IMR-90 (cell line): ENCODE results near the gene FAF2. TPM values are rescaled to one million over a fixed set of nuclear protein-coding genes. Genes with fewer than 3 reads are reported as not detected.
A peak's percentile ranks its signal among the peaks of the same experiment; 100 is the strongest.

ENCODE experiments used
- ATAC-seq: fragments of 200-7000 bp; cut with Tn5 transposase; 2 replicates; pipeline ENCODE4 v1.9.1; 2020; ENCODE audit warnings: low read depth, mild to moderate bottlenecking, moderate library complexity
- BruUV-seq: library from RNA; stranded (reverse); fragments of 400-500 nt; replicated peaks from 2 replicates; lab custom pipeline; 2021; lab: Mats Ljungman, UMichigan
- CTCF ChIA-PET: fragments of 300-600 bp; formaldehyde crosslinking; extraction: SDS; loops from one replicate; lab custom pipeline; 2021; ENCODE audit warnings: antibody characterized with exemption; lab: Yijun Ruan, JAX
- POLR2A ChIA-PET: fragments of 300-600 bp; sonication (Branson Sonifier 250); formaldehyde crosslinking; loops from one replicate; lab custom pipeline; 2022; ENCODE audit warnings: antibody characterized with exemption; ENCODE audit not compliant: unreplicated experiment; lab: Charles Lee
- DNase-seq: peaks from one replicate; pipeline ENCODE4 v3.0.0; 2013
- H2AFZ ChIP-seq: replicated peaks from 2 replicates; pipeline ENCODE3; 2013; ENCODE audit warnings: low read length, mild to moderate bottlenecking; ENCODE audit not compliant: poor library complexity
- H2AK5ac ChIP-seq: 2 replicates; pipeline ENCODE4 v1.6.1; 2013; ENCODE audit warnings: low read depth, low read length, inconsistent platforms
- H2AK9ac ChIP-seq: replicated peaks from 2 replicates; pipeline ENCODE3; 2013; ENCODE audit warnings: mild to moderate bottlenecking, low read depth, low read length, moderate library complexity; ENCODE audit not compliant: poor library complexity
- H2BK120ac ChIP-seq: 2 replicates; pipeline ENCODE4 v1.6.1; 2013; ENCODE audit warnings: low read depth, low read length, inconsistent platforms
- H2BK15ac ChIP-seq: 3 replicates; pipeline ENCODE4 v1.6.1; 2013; ENCODE audit warnings: low read depth, low read length, inconsistent platforms
- H2BK20ac ChIP-seq: 2 replicates; pipeline ENCODE4 v1.6.1; 2013; ENCODE audit warnings: low read depth, mild to moderate bottlenecking, inconsistent platforms, low read length, moderate library complexity
- H2BK5ac ChIP-seq: 2 replicates; pipeline ENCODE4 v1.6.1; 2013; ENCODE audit warnings: mild to moderate bottlenecking, low read depth, low read length, inconsistent platforms; ENCODE audit not compliant: poor library complexity, severe bottlenecking
- H3K14ac ChIP-seq: replicated peaks from 2 replicates; pipeline ENCODE4 v1.6.1; 2013; ENCODE audit warnings: low read depth, low read length, inconsistent platforms
- H3K18ac ChIP-seq: 2 replicates; pipeline ENCODE4 v1.6.1; 2013; ENCODE audit warnings: low read depth, low read length, control low read depth
- H3K23ac ChIP-seq: 2 replicates; pipeline ENCODE4 v1.6.1; 2013; ENCODE audit warnings: low read depth, low read length, inconsistent platforms
- H3K27ac ChIP-seq: 2 replicates; pipeline ENCODE4 v1.5.1; 2013; ENCODE audit warnings: mild to moderate bottlenecking, control low read depth, low read length; ENCODE audit not compliant: insufficient read depth
- H3K27me3 ChIP-seq: 2 replicates; pipeline ENCODE4 v1.6.1; 2013; ENCODE audit warnings: low read length; ENCODE audit not compliant: control insufficient read depth, insufficient read depth
- H3K36me3 ChIP-seq: 2 replicates; pipeline ENCODE4 v1.6.1; 2013; ENCODE audit warnings: low read length, mixed read lengths; ENCODE audit not compliant: control insufficient read depth, insufficient read depth
- H3K4ac ChIP-seq: 2 replicates; pipeline ENCODE4 v1.6.1; 2013; ENCODE audit warnings: low read depth, low read length, inconsistent platforms
- H3K4me1 ChIP-seq: 2 replicates; pipeline ENCODE4 v1.6.1; 2013; ENCODE audit warnings: low read length, mixed read lengths; ENCODE audit not compliant: control insufficient read depth, insufficient read depth
- H3K4me2 ChIP-seq: 2 replicates; pipeline ENCODE4 v1.6.1; 2013; ENCODE audit warnings: low read depth, mild to moderate bottlenecking, control low read depth, low read length, moderate library complexity
- H3K4me3 ChIP-seq: 2 replicates; pipeline ENCODE4 v1.5.1; 2013; ENCODE audit warnings: low read depth, mild to moderate bottlenecking, control low read depth, low read length, moderate library complexity; ENCODE audit not compliant: insufficient read depth
- H3K56ac ChIP-seq: 2 replicates; pipeline ENCODE4 v1.6.1; 2013; ENCODE audit warnings: low read length, inconsistent platforms; ENCODE audit not compliant: insufficient read depth; ENCODE audit errors: extremely low read depth
- H3K79me1 ChIP-seq, 2 experiments: 2 replicates each; pipeline ENCODE4 v1.6.1; 2013; ENCODE audit warnings: low read length in 2 of 2, inconsistent platforms in 1 of 2, low read depth in 1 of 2
- H3K9ac ChIP-seq: 2 replicates; pipeline ENCODE4 v1.6.1; 2013; ENCODE audit warnings: low read depth, low read length, control low read depth
- H3K9me1 ChIP-seq: 2 replicates; pipeline ENCODE4 v1.6.1; 2013; ENCODE audit warnings: low read length, inconsistent platforms; ENCODE audit not compliant: insufficient read depth
- H3K9me3 ChIP-seq: 2 replicates; pipeline ENCODE4 v1.6.1; 2013; ENCODE audit warnings: low read length; ENCODE audit not compliant: control insufficient read depth, insufficient read depth
- H4K20me1 ChIP-seq: 2 replicates; pipeline ENCODE4 v1.6.1; 2013; ENCODE audit warnings: low read length, inconsistent platforms; ENCODE audit not compliant: insufficient read depth
- H4K5ac ChIP-seq: 2 replicates; pipeline ENCODE4 v1.6.1; 2013; ENCODE audit warnings: mild to moderate bottlenecking, low read depth, low read length, control low read depth
- H4K8ac ChIP-seq, 2 experiments: 2 replicates each; pipeline ENCODE4 v1.6.1; 2013; ENCODE audit warnings: low read depth in 2 of 2, low read length in 2 of 2, control low read depth in 1 of 2, inconsistent platforms in 1 of 2
- H4K91ac ChIP-seq: 2 replicates; pipeline ENCODE4 v1.6.1; 2013; ENCODE audit warnings: low read depth, low read length, inconsistent platforms; ENCODE audit not compliant: insufficient read depth
- BHLHE40 ChIP-seq: fragments of 150-350 bp; IDR thresholded peaks from 2 replicates; pipeline ENCODE4 v1.6.1; 2016; ENCODE audit warnings: mild to moderate bottlenecking, low read depth, low read length
- RCOR1 ChIP-seq: IDR thresholded peaks from 2 replicates; pipeline ENCODE4 v1.6.1; 2012; ENCODE audit warnings: mild to moderate bottlenecking, low read length, improper control_type of control experiment; ENCODE audit not compliant: insufficient replicate concordance
- WGBS, 2 experiments: methylation state at CpG; one replicate each; pipeline versions ENCODE4 v1.1.5 to v1.1.7; 2013; ENCODE audit warnings: missing lambda C conversion rate in 2 of 2; ENCODE audit not compliant: insufficient read length in 1 of 2; ENCODE audit errors: extremely low coverage in 2 of 2; 5-methylcytosine and 5-hydroxymethylcytosine counted together
- dilution Hi-C: fragments of 300-500 bp; cut with HindIII; formaldehyde crosslinking; loops from one replicate; pipeline ENCODE4 v1.14.3; 2018; ENCODE audit warnings: low sequenced_read_pairs; ENCODE audit not compliant: unreplicated experiment
- in situ Hi-C: fragments of 300-500 bp; cut with MboI; formaldehyde crosslinking; loops from 3 replicates; pipeline ENCODE4 v1.14.3; 2019; ENCODE audit warnings: low sequenced_read_pairs, inconsistent platforms, mixed read lengths
- intact Hi-C: fragments of 100-400 bp; cut with micrococcal nuclease; formaldehyde crosslinking; loops from 2 replicates; pipeline ENCODE4 v1.10.0; 2022
- polyA plus RNA-seq, 3 experiments: library from polyadenylated mRNA; depleted of rRNA; stranded (reverse); fragments of >200 nt; gene quantifications; 2 replicates each; pipeline ENCODE4 v1.2.3, GENCODE V29; 2012; ENCODE audit warnings: low replicate concordance in 1 of 3
- total RNA-seq: library from RNA; depleted of rRNA; stranded (reverse); fragments of >200 nt; gene quantifications from 2 replicates; pipeline ENCODE4 v1.2.3, GENCODE V29; 2012

Gene FAF2
- total and polyA plus RNA-seq, 2 of the 4 experiments (the other 2 are of a cell fraction) = 32.9 to 47.0 TPM

- Histone ChIP-seq H3K27me3 (no peaks in the 10 kb centered on the region), H3K9me3 (no peaks in the 10 kb centered on the region), H4K5ac (no peak overlapping the region), H2BK120ac (no peak overlapping the region), H4K20me1 (no peaks in the 10 kb centered on the region), H3K4me2 (no peak overlapping the region), H3K18ac (no peak overlapping the region), H3K4me1 (no peaks in the 10 kb centered on the region), H3K79me1 (no peaks in the 10 kb centered on the region), H3K4ac (no peak overlapping the region), H3K14ac (no peak overlapping the region), H3K23ac (no peak overlapping the region), H3K56ac (no peak overlapping the region), H3K4me3 (no peak overlapping the region), H3K36me3 (peaks cover 2% of the 10 kb centered on the region; the same call in 1 of the 2 replicates), H3K9ac (no peak overlapping the region), H4K91ac (no peak overlapping the region), H2BK5ac (no peak overlapping the region), H2AFZ (peak overlapping the region; percentile 61), H2AK9ac (no peak overlapping the region), H2BK15ac (no peak overlapping the region), H4K8ac (no peak overlapping the region), H3K9me1 (no peaks in the 10 kb centered on the region), H2AK5ac (no peak overlapping the region), H3K27ac (no peak overlapping the region), H2BK20ac (no peak overlapping the region)
- no TSS peak for BruUV-seq
- ATAC-seq (no peak), DNase-seq (no peak)
- dilution Hi-C loops = no loop called here
- intact Hi-C loops = no loop called here
- 74% methylated on average over 3 of the region's 10 CpGs; no CpG with 5 or more reads in 1 of the 2 experiments for WGBS, 2 experiments
- in situ Hi-C loops = no loop called here
- no peak for TF ChIP-seq RCOR1
- no peak for TF ChIP-seq BHLHE40
- POLR2A ChIA-PET = no interaction called here
- CTCF ChIA-PET = interaction anchor here (0.6 kb wide), 1 partner anchor 66 kb away, joined by 6 read pairs; no protein-coding TSS in a partner anchor
Observed at GRCh38 chr5:176521699-176522263, 73.6 kb downstream of the FAF2 start.
